ENCODE data around the gene TBX1. TPM values are rescaled to one million over a fixed set of nuclear protein-coding genes. Genes with fewer than 3 reads are reported as not detected.

TBX1 gene
- polyA plus RNA-seq, 1 donor from 2014 or later, result not detected

DNA sequence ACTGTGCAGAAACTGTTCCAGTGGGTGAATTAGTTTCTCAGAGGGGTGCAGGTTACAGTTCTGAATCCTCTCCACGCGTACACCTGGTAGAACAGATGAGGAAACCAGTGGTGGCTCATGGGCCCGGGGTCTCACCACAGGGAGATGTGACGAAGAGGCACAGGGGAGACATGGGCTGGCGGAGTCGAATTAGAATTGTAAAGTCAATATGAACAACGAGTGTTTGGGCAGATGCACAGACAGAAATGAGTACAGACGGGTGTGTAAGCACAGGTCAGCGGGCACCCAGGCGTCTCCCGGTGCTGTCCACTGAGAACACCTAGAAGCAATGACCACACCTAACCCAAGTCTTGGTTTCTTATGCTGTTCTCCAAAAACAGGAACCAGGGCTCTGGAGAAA is 52.3 kb downstream of the TBX1 start:
- no peak overlapping the region for H3K4me3 ChIP-seq (ENCODE audit: low read length)
- no peak overlapping the region for H3K4me2 ChIP-seq (ENCODE audit: low read length)
- no peaks in the 10 kb centered on the region for H3F3A ChIP-seq (ENCODE audit: insufficient read depth, low read length, poor library complexity, severe bottlenecking)
- no peaks in the 10 kb centered on the region for H3K36me3 ChIP-seq (ENCODE audit: insufficient read depth, low read length)
- H3K9ac ChIP-seq (ENCODE audit: low read length), result no peak overlapping the region
- TF ChIP-seq, protein P1, sequence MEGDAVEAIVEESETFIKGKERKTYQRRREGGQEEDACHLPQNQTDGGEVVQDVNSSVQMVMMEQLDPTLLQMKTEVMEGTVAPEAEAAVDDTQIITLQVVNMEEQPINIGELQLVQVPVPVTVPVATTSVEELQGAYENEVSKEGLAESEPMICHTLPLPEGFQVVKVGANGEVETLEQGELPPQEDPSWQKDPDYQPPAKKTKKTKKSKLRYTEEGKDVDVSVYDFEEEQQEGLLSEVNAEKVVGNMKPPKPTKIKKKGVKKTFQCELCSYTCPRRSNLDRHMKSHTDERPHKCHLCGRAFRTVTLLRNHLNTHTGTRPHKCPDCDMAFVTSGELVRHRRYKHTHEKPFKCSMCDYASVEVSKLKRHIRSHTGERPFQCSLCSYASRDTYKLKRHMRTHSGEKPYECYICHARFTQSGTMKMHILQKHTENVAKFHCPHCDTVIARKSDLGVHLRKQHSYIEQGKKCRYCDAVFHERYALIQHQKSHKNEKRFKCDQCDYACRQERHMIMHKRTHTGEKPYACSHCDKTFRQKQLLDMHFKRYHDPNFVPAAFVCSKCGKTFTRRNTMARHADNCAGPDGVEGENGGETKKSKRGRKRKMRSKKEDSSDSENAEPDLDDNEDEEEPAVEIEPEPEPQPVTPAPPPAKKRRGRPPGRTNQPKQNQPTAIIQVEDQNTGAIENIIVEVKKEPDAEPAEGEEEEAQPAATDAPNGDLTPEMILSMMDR (IDR thresholded peaks at IDR 0.05; ENCODE audit: poor library complexity, severe bottlenecking), result no peak
- TF ChIP-seq EZH2 (IDR thresholded peaks at IDR 0.05; ENCODE audit: borderline replicate concordance, insufficient read depth, low read length, poor library complexity, severe bottlenecking) (no peak), RAD21 (conservative IDR thresholded peaks at IDR 0.05) (no peak), EP300 (conservative IDR thresholded peaks at IDR 0.05; ENCODE audit: poor library complexity, severe bottlenecking) (no peak), MXI1 (conservative IDR thresholded peaks at IDR 0.05; ENCODE audit: poor library complexity, severe bottlenecking) (no peak), REST (IDR thresholded peaks at IDR 0.05; ENCODE audit: borderline replicate concordance) (no peak), SMC3 (conservative IDR thresholded peaks at IDR 0.05; ENCODE audit: poor library complexity) (no peak)
- H3K79me2 ChIP-seq (replicated peaks; ENCODE audit: insufficient read depth, low read length), result no peaks in the 10 kb centered on the region
- no peaks in the 10 kb centered on the region for H3K9me2 ChIP-seq (ENCODE audit: insufficient read depth, low read length)
- H3K27me3 ChIP-seq (ENCODE audit: insufficient read depth, low read depth, low read length), result no peaks in the 10 kb centered on the region
- H2AFZ ChIP-seq (ENCODE audit: low read depth, low read length), result no peak overlapping the region
- H3K27ac ChIP-seq (ENCODE audit: low read length), result no peak overlapping the region
- H3K9me3 ChIP-seq (ENCODE audit: low read length), result no peaks in the 10 kb centered on the region
- H4K20me1 ChIP-seq (ENCODE audit: insufficient read depth), result no peaks in the 10 kb centered on the region

- Histone ChIP-seq H3K4me3 (ENCODE audit: low read length) (no peak overlapping the region), H3K9ac (ENCODE audit: low read length) (no peak overlapping the region), H3F3A (ENCODE audit: insufficient read depth, low read length, poor library complexity, severe bottlenecking) (no peaks in the 10 kb centered on the region), H4K20me1 (ENCODE audit: insufficient read depth) (no peaks in the 10 kb centered on the region), H3K4me2 (ENCODE audit: low read length) (no peak overlapping the region), H3K27me3 (ENCODE audit: insufficient read depth, low read depth, low read length) (no peaks in the 10 kb centered on the region), H3K9me2 (ENCODE audit: insufficient read depth, low read length) (no peaks in the 10 kb centered on the region), H3K9me3 (ENCODE audit: low read length) (no peaks in the 10 kb centered on the region), H2AFZ (ENCODE audit: low read depth, low read length) (no peak overlapping the region), H3K79me2 (replicated peaks; ENCODE audit: insufficient read depth, low read length) (no peaks in the 10 kb centered on the region), H3K36me3 (ENCODE audit: insufficient read depth, low read length) (no peaks in the 10 kb centered on the region), H3K27ac (ENCODE audit: low read length) (no peak overlapping the region)
- TF ChIP-seq EZH2 (IDR thresholded peaks at IDR 0.05; ENCODE audit: borderline replicate concordance, insufficient read depth, low read length, poor library complexity, severe bottlenecking) (no peak), REST (IDR thresholded peaks at IDR 0.05; ENCODE audit: borderline replicate concordance) (no peak), POLR2AphosphoS5 (IDR thresholded peaks at IDR 0.05) (no peak), SMC3 (conservative IDR thresholded peaks at IDR 0.05; ENCODE audit: poor library complexity) (no peak), RAD21 (conservative IDR thresholded peaks at IDR 0.05) (no peak), MXI1 (conservative IDR thresholded peaks at IDR 0.05; ENCODE audit: poor library complexity, severe bottlenecking) (no peak), TAF1 (IDR thresholded peaks at IDR 0.05; ENCODE audit: low read depth) (no peak)
- TF ChIP-seq, protein P1 (IDR thresholded peaks at IDR 0.05; ENCODE audit: poor library complexity, severe bottlenecking), result no peak
Measured at GRCh38 chr22:19814428-19814827, 53.9 kb downstream of the TBX1 start.

Measured in neural cell (in vitro differentiated cells).